Pulmonary artery endothelial cell (primary cell): ENCODE measurements around the gene EIF5. TPM values are rescaled to one million over a fixed set of nuclear protein-coding genes. Genes with fewer than 3 reads are reported as not detected.
"Not testable (repeated sequence)": the region's sequence is repeated elsewhere in the genome, so short reads cannot be mapped to it uniquely, and the experiment has no call there.

Source experiments
- DNase-seq: peaks from one replicate; pipeline ENCODE4 v3.0.0-alpha.2; 2011; ENCODE audit warnings: low read depth, low spot score
- total RNA-seq: library from RNA; depleted of rRNA; stranded (reverse); fragments of >200 nt; gene quantifications from 2 replicates; pipeline ENCODE4 v1.2.3, GENCODE V29; 2014

Gene EIF5
- total RNA-seq, 1 donor from 2014 or later = 159 TPM

DNA sequence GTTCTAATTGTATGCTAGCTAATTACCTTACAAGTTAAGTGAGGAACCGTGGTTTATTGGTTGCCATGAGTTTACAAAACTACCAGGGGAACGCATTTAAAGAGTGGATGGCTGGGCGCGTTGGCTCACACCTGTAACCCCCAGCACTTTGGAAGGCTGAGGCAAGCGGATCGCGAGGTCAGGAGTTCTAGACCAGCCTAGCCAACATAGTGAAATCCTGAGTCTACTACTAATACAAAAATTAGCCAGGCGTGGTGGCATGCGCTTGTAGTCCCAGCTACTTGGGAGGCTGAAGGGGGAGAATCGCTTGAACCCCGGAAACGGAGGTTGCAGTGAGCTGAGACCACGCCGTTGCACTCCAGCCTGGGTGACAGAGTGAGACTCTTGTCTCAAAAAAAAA is 2.2 kb downstream of the EIF5 start:
- DNase-seq = no peak

GRCh38 chr14:103337794-103338193 is 3.8 kb downstream of the EIF5 start:
- no peak for DNase-seq

DNA sequence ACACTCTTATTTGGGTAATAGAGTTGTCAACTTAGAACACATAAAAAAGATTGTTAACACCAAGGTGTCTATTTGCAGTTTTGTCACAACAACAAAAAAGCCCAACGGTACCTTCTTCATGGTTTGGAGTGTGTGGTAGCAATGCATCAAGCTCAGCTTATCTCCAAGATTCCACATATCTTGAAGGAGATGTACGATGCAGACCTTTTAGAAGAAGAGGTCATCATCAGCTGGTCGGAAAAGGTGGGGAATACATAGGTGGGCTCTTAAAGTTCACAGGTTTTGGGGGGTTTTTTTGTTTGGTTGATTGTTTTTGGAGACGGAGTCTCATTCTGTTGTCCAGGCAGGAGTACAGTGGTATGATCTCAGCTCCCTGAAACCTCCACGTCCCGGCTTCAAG is 5.5 kb downstream of the EIF5 start:
- DNase-seq = no peak

DNA sequence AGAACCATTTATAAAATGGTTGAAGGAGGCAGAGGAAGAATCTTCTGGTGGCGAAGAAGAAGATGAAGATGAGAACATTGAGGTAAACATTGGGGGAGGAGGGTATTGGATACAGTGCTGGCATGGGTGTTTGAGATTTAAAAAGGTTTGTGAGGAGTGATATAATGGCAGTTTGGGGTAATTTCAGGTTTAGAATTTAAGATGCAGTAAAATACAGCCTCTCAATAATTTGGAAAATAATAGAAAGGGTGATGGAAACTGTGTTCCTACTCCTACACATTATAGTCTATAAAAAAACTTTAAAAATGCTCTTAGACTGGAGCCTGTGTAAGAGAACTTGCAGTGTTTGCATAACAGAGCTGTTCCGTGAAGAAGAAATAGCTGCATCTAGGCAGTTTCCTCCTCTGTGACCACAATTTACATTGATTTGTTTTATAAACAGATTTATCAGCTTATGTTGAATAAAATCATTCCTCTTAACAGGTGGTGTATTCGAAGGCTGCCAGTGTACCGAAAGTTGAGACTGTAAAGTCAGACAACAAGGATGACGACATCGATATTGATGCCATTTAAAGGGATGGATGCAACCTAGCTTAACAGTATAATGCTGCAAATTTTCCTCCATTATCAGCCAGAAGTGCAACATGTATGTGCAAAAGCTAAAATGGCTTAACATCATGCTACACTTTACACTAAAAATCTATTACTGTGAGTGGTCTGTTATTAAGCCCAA is 6.6 kb downstream of the EIF5 start:
- no peak for DNase-seq

- DNase-seq = no peak
Measured at GRCh38 chr14:103341250-103342129, 7.5 kb downstream of the EIF5 start.

GRCh38 chr14:103343164-103343879 is 9.3 kb downstream of the EIF5 start:
- no peak for DNase-seq

- DNase-seq = no peak
Measured at GRCh38 chr14:103343905-103344797, 10.1 kb downstream of the EIF5 start.

- no peak for DNase-seq
Measured at GRCh38 chr14:103346286-103346685, 12.2 kb downstream of the EIF5 start.

GRCh38 chr14:103347091-103347815 is 13.2 kb downstream of the EIF5 start:
- DNase-seq = no peak

- DNase-seq = no peak
Measured at GRCh38 chr14:103348154-103348553, 14.1 kb downstream of the EIF5 start.

DNA sequence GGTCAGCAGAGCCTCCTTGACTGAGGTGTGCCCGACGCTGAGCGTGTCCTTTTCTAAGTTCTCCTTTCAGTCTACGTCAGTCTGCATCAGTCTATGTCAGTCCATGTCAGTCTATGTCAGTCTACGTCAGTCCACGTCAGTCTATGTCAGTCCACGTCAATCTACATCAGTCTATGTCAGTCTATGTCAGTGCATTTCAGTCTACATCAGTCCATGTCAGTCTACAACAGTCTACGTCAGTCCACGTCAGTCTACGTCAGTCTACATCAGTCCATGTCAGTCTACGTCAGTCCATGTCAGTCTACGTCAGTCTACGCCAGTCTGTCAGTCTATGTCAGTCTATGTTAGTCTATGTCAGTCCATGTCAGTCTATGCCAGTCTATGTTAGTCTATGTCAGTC is 15.9 kb downstream of the EIF5 start:
- no peak for DNase-seq

GRCh38 chr14:103353362-103353761 is 19.3 kb downstream of the EIF5 start:
- DNase-seq = no peak

DNA sequence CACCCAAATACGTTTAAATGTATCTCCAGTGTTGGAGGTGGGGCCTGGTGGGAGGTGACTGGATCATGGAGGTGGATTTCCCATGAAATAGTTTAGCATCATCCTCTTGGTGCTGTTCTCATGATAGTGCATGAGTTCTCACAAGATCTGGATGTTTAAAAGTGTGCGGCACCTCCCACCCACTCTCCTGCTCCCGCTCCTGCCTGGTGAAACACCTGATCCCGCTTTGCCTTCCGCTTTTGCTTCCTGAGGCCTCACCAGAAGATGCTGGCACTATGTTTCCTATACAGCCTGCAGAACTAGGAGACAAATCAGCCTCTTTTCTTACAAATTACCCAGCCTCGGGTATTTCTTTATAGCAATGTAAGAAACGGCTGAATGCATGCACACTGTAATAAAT is 20.1 kb downstream of the EIF5 start:
- no peak for DNase-seq

- no peak for DNase-seq
Measured at GRCh38 chr14:103356024-103356682, 22.1 kb downstream of the EIF5 start.

DNA sequence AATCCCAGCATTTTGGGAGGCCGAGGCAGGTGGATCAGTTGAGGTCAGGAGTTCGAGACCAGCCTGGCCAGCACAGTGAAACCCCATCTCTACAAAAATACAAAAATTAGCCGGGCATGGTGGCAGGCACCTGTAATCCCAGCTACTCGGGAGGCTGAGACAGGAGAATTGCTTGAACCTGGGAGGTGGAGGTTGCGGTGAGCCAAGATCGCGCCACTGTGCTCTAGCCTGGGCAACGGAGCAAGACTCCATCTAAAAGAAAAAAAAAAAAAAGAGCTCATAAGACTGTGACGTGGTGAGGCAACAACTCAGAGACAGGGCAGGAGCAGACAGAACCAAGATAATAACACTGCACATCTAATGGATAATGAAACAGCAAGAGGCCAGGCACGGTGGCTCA is 23.5 kb downstream of the EIF5 start:
- not testable (repeated sequence) for DNase-seq

DNA sequence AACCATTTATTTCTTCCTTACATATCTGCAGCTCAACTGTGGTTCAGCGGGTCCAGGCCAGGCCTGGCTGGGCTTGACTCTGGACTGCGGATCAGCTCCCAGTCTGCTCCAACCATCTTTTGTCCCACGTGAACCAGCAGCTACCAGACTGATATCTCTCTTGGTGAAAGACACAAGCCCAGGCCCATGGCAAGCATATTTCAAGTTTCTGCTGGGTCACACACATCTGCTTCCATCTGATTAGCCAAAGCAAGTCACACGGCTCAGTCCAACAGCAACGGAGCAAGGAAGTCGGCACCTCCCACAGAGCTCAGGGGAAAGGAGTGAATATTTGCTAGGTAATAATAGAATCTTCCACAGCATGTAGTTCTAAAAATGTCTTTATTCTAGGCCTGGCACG is 26.5 kb downstream of the EIF5 start:
- DNase-seq = no peak

GRCh38 chr14:103361867-103362266 is 27.8 kb downstream of the EIF5 start:
- peak; percentile 88 for DNase-seq

- DNase-seq = no peak
Measured at GRCh38 chr14:103362780-103363179, 28.7 kb downstream of the EIF5 start.

- DNase-seq = no peak
Measured at GRCh38 chr14:103366741-103367140, 32.7 kb downstream of the EIF5 start.

DNA sequence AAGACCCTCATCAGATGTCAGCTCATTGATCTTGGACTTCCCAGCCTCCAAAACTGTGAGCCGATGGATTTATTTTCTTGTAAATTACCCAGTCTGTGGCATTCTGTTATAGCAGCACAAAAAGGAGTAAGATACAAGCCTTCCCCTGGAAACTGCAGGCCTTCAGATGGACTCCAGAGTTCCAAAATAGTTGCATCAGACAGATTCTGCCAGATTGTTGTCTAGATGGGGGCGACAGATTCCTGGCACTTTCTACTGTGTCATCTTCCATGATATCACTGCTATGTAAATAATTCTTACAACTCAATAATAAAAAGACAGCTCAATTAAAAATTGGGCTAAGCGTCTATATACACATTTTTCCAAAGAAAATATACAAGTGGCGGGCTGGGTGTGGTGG is 34.0 kb downstream of the EIF5 start:
- DNase-seq = no peak
